HUES64 (cell line): ENCODE results near the gene WDR59.
"Not testable (repeated sequence)": the region's sequence is repeated elsewhere in the genome, so short reads cannot be mapped to it uniquely, and the experiment has no call there.

ENCODE experiments used
- H3K27ac ChIP-seq: 2 replicates; pipeline ENCODE4 v1.7.0; 2013; ENCODE audit warnings: low read depth, low read length, inconsistent platforms
- H3K27me3 ChIP-seq: 2 replicates; pipeline ENCODE4 v1.6.1; 2013; ENCODE audit warnings: mild to moderate bottlenecking, low read length; ENCODE audit not compliant: insufficient read depth
- H3K36me3 ChIP-seq: 2 replicates; pipeline ENCODE4 v1.6.1; 2013; ENCODE audit warnings: mild to moderate bottlenecking, low read length; ENCODE audit not compliant: insufficient read depth
- H3K4me1 ChIP-seq: 2 replicates; pipeline ENCODE4 v1.6.1; 2013; ENCODE audit warnings: mild to moderate bottlenecking, low read length, moderate library complexity; ENCODE audit not compliant: insufficient read depth
- H3K4me3 ChIP-seq: 2 replicates; pipeline ENCODE4 v1.5.1; 2013; ENCODE audit warnings: mild to moderate bottlenecking, low read length, moderate library complexity
- H3K9ac ChIP-seq: 2 replicates; pipeline ENCODE4 v1.6.1; 2013; ENCODE audit warnings: mild to moderate bottlenecking, low read depth, low read length
- H3K9me3 ChIP-seq: 2 replicates; pipeline ENCODE4 v1.6.1; 2013; ENCODE audit warnings: low read depth, low read length; ENCODE audit not compliant: insufficient read depth
- WGBS: fragments of 150-250, 120-280 bp; methylation state at CpG from one replicate; pipeline ENCODE4 v1.1.7; 2013; ENCODE audit warnings: missing lambda C conversion rate; 5-methylcytosine and 5-hydroxymethylcytosine counted together

The WDR59 gene

DNA sequence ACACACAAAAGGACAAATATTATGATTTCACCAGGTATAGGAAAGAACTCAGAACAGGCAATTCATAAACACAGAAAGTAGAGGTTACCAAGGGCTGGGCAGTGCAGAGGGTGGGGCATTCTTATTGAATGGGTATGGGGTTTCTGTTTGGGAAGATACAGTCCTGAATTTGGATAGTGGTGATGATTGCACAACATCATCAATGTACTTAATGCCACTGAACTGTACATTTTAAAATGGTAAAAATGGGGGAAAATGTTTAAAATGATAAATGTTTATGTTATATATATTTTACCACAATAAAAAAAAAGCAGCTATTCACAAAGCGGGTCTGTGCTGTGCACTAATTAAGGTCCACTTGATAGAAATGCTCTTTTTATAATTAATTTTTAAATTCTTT lies 137.7 kb downstream of the WDR59 start:
- H3K36me3 ChIP-seq = no peaks in the 10 kb centered on the region
- WGBS = no CpG with 5 or more reads among the region's 1 CpG

DNA sequence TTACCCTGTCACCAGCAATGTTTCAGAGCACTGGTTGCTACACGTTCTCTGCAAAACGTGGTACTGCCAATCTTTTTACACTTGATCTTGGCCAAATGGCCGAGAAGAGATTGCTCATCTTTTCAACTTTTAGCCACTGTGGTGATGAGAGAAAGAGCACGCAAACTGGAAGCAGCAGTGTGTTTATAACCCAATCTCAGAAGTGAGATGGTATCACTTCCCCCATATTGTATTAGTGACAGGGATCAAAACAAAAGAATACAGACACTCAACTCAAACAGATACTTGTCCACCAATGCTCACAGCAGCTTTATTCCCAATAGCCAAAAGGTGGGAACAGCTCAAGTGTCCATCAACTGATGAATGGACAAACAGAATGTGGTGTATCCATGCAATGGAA lies 138.2 kb downstream of the WDR59 start:
- Histone ChIP-seq H3K27ac (no peak overlapping the region), H3K9me3 (no peaks in the 10 kb centered on the region), H3K36me3 (no peaks in the 10 kb centered on the region), H3K4me1 (no peaks in the 10 kb centered on the region), H3K27me3 (no peaks in the 10 kb centered on the region), H3K9ac (no peak overlapping the region), H3K4me3 (no peak overlapping the region)
- WGBS = 96% methylated on average over 4 of the region's 4 CpGs

More for the DNA sequence above, 137.7 kb downstream of the WDR59 start:
- H3K4me1 ChIP-seq = no peaks in the 10 kb centered on the region
- no peaks in the 10 kb centered on the region for H3K27me3 ChIP-seq
- H3K9me3 ChIP-seq = no peaks in the 10 kb centered on the region
- no peak overlapping the region for H3K4me3 ChIP-seq
- no peak overlapping the region for H3K27ac ChIP-seq
- no peak overlapping the region for H3K9ac ChIP-seq

DNA sequence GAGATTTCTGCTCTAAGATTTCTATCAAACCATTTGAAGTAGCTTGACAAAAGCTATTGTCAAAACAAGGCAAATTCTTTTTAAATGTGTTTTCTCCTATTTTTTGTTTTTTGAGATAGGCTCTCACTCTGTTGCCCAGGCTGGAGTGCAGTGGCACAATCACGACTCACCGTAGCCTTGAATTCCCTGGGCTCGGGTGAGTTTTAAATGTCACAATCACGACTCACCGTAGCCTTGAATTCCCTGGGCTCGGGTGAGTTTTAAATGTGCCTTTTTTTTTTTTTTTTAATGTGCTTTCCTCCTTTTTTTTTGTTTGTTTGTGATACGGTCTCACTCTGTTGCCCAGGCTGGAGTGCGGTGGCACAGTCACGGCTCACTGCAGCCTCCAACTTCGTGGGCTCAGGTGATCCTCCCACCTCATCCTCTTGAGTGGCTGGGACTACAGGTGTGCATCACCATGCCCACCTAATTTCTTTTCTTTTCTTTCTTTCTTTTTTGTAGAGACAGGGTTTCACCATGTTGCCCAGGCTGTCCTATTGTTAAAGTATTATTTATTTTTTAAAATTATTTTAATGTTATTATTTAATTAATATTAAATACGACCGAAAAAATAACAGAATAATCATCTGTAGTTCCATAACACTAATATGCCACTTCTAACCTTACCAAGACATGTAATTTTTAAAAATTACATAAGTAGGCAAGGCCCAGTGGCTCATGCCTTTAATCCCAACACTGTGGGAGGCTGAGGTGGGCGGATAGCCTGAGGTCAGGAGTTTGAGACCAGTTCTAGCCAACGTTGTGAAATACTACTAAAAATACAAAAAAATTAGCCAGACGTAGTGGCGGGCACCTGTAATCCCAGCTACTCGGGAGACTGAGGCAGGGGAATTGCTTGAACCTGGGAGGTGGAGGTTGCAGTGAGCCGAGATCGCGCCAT lies 140.6 kb downstream of the WDR59 start:
- Histone ChIP-seq H3K27me3 (no peaks in the 10 kb centered on the region), H3K4me1 (no peaks in the 10 kb centered on the region), H3K9me3 (no peaks in the 10 kb centered on the region), H3K27ac (no peak overlapping the region), H3K9ac (no peak overlapping the region), H3K36me3 (no peaks in the 10 kb centered on the region), H3K4me3 (no peak overlapping the region)
- 67% methylated on average over 11 of the region's 20 CpGs for WGBS

DNA sequence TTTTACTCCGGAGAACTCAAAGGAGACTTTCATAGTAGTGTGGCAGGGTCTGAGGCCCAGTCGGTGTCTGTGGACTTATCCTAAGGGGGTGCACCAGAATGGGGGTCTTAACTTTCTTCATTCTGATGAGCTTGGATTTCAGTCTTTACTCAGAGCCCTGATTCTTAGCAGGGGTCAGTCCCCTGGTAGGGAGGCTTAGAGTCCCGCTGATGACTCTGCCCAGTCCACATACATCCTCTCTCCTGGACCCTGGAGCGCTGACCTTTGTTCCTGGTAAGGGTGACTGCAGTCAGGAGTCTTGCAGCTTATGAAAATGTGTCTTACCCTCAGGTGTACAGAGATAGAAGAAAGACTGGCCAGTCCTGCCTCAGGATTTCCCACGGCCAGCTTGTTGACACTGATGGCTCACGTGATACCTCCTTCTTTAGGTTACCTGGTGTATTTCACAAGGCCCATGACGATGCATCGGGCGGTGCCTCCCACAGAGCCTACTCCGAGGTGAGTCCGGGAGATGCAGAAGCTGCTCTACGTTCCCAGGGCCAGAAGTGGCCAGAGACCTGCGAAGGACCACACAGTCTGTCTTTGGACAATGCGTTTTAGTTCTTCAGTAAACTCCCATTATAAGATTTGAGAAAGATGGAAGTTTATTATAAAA lies 141.4 kb downstream of the WDR59 start:
- not testable (repeated sequence) for H3K4me1 ChIP-seq, H3K36me3 ChIP-seq, H3K27ac ChIP-seq, H3K4me3 ChIP-seq, H3K9me3 ChIP-seq, H3K27me3 ChIP-seq, H3K9ac ChIP-seq
- WGBS = 85% methylated on average over 13 of the region's 14 CpGs

DNA sequence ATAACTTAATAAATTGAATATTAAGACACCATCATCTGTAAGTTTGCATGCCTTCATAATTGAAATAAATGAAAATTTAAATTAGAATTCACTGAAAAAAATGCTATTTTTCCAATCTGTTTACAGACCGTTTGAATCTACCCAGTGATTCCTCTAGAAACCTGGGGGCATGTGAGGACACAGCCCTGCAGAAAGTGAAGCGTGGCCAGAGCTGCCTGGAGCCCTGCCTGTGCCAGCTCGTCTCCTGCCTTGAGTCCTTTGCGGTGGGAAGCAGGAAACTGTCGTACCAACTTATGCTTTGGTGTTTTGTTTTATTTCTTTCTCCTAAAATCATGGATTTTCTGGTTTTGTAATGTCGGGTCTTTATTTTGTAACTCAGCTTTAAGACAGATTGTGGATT lies 142.5 kb downstream of the WDR59 start:
- no peak overlapping the region for H3K27ac ChIP-seq
- H3K9ac ChIP-seq = no peak overlapping the region
- H3K4me3 ChIP-seq = no peak overlapping the region
- H3K36me3 ChIP-seq = no peaks in the 10 kb centered on the region
- peaks cover under 1% of the 10 kb centered on the region; the same call in 1 of the 2 replicates for H3K4me1 ChIP-seq
- no peaks in the 10 kb centered on the region for H3K9me3 ChIP-seq
- H3K27me3 ChIP-seq = no peaks in the 10 kb centered on the region
- WGBS = 89% methylated on average over 6 of the region's 6 CpGs

DNA sequence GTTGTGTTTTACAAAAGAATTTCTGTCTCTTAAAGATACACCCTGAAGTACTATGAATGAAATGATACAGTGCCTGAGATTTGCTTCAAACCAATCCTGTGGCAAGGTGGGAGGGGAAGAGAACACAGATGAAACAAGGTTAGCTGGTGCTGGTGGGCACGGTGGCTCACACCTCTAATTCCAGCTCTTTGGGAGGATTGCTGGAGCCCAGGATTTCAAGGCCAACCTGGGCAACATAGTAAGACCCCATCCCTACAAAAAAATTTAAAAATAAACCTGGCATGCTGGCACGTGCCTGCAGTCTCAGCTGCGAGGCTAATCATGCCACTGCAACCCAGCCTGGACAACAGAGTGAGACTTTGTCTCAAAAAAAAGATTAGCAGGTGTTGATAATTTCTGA lies 143.0 kb downstream of the WDR59 start:
- Histone ChIP-seq H3K9ac (no peak overlapping the region), H3K9me3 (no peaks in the 10 kb centered on the region), H3K27me3 (no peaks in the 10 kb centered on the region), H3K27ac (no peak overlapping the region), H3K36me3 (no peaks in the 10 kb centered on the region), H3K4me1 (peaks cover 5% of the 10 kb centered on the region), H3K4me3 (no peak overlapping the region)
- WGBS = 87% methylated on average over 3 of the region's 3 CpGs

DNA sequence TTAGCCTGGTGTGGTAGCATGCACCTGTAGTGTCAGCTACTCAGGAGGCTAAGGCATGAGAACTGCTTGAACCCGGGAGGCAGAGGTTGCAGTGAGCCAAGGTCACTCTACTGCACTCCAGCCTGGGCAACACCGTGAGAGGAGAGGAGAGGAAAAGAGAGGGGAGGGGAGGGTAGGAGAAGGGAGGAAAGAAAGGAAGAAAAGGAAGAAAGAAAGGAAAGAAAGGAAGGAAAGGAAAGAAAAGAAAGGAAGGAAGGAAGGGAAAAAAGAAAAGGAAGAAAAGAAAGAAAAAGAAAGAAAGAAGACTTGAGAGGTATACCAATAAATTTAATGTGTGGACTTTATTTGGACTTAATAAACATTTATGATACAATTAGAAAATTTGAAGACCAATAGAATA lies 143.5 kb downstream of the WDR59 start:
- H3K4me3 ChIP-seq = no peak overlapping the region
- no peak overlapping the region for H3K27ac ChIP-seq
- H3K27me3 ChIP-seq = no peaks in the 10 kb centered on the region
- H3K4me1 ChIP-seq = peaks cover 8% of the 10 kb centered on the region
- no peaks in the 10 kb centered on the region for H3K36me3 ChIP-seq
- 85% methylated on average over 2 of the region's 2 CpGs for WGBS
- H3K9me3 ChIP-seq = no peaks in the 10 kb centered on the region
- H3K9ac ChIP-seq = no peak overlapping the region

DNA sequence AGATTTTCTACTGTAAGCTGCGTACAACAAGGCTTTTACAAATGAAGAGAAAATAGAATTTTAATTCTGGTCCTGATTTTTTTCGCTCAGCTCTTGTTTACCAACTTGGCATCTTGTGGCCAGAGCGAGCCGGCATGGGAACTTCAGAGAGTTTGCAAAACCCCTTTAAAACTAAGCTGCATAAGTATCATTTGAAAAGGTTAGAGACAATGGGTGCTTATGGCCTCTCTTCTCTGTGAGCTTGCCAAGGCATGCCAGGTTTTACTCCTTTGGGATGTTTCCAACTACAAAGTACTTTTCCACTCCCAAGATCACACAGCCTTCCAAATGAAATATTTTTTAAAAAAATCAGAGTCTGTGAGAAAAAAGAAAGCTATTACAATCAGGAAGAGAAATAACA lies 147.9 kb downstream of the WDR59 start:
- H3K27me3 ChIP-seq = no peaks in the 10 kb centered on the region
- H3K9me3 ChIP-seq = no peaks in the 10 kb centered on the region
- WGBS = 77% methylated on average over 4 of the region's 4 CpGs
- H3K9ac ChIP-seq = no peak overlapping the region
- no peaks in the 10 kb centered on the region for H3K36me3 ChIP-seq
- H3K4me1 ChIP-seq = peaks cover 8% of the 10 kb centered on the region
- H3K4me3 ChIP-seq = no peak overlapping the region
- no peak overlapping the region for H3K27ac ChIP-seq

DNA sequence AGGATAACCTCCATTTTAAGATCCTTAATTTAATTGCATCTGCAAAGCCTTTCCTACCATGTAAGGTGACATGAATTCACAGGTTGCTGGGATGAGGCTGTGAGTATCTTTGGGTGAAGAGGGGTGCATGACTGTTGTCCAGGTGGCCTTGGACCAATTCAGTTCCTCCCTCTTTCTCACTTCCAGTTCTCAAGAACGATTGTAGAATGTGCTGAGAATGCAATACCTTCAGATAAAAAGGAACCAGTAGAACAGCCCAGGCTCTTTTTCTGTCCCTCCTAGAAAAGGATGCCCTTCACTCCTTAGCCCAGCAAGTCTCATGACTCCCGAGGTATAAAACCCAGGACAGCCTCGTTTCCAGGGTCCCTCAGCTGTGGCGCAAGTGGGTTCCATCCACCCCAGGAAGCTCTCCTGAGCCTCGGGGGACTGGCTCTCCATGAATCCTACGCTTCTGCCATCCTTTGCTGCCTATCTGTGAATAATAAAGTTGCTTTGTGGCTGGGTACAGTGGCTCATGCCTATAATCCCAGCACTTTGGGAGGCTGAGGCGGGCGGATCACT lies 148.7 kb downstream of the WDR59 start:
- Histone ChIP-seq H3K4me1 (peaks cover 8% of the 10 kb centered on the region), H3K9ac (no peak overlapping the region), H3K36me3 (no peaks in the 10 kb centered on the region), H3K27me3 (no peaks in the 10 kb centered on the region), H3K9me3 (no peaks in the 10 kb centered on the region), H3K27ac (no peak overlapping the region), H3K4me3 (no peak overlapping the region)
- 93% methylated on average over 7 of the region's 8 CpGs for WGBS

DNA sequence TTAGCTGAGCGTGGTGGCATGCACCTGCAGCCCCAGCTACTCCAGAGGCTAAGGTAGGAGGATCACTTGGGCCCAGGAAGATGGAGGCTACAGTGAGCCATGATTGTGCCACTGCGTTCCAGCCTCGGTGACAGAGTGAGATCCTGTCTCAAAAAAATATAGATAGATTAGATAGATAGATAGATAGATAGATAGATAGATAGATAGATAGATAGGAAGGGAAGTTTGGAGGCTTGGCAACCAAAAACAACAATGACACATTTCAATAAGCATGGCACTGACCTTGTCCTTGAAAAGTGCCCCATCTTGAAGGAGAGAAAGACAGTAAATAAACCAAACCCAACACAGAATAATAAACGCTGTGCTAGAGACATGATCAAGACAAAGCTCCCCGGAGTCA lies 152.7 kb downstream of the WDR59 start:
- Histone ChIP-seq H3K27ac (no peak overlapping the region), H3K27me3 (no peaks in the 10 kb centered on the region), H3K4me3 (no peak overlapping the region), H3K9me3 (no peaks in the 10 kb centered on the region), H3K36me3 (no peaks in the 10 kb centered on the region), H3K9ac (no peak overlapping the region), H3K4me1 (peaks cover 6% of the 10 kb centered on the region)
- 93% methylated on average over 5 of the region's 5 CpGs for WGBS

DNA sequence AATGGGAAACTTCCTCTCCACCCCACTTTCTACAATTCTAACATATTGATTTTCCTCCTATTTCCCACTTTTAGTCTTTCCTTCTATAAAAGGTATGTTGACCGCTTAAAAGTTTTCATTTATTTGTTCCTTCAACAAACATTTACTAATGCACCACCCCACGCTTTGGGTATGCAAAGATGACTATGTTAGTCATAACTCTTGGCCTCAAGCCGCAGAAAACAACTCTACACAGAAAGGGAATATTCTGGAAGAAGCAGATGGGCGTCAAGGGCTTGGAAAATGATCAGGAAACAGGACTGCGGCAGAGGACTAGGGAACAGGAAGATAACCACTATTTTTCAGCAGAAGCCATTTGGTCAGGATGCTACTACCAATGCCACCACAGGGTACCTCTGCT lies 153.5 kb downstream of the WDR59 start:
- WGBS = 98% methylated on average over 5 of the region's 5 CpGs

More for the DNA sequence above, 153.5 kb downstream of the WDR59 start:
- Histone ChIP-seq H3K4me3 (no peak overlapping the region), H3K9me3 (no peaks in the 10 kb centered on the region), H3K9ac (no peak overlapping the region), H3K36me3 (no peaks in the 10 kb centered on the region), H3K27ac (no peak overlapping the region), H3K27me3 (no peaks in the 10 kb centered on the region), H3K4me1 (peaks cover 4% of the 10 kb centered on the region; the same call in 1 of the 2 replicates)
